Gastroesophageal sphincter (tissue), 3 donors: ENCODE data around the gene MCUR1.

Experiments
- EP300 ChIP-seq: sonication (generic); formaldehyde crosslinking; IDR thresholded peaks from one replicate; pipeline ENCODE4 v1.6.1; 2017; ENCODE audit warnings: antibody characterized with exemption, mild to moderate bottlenecking
- POLR2A ChIP-seq, 2 donors: fragments of 450-650 bp; IDR thresholded peaks; one replicate each; pipeline ENCODE4 v1.6.1; 2017; ENCODE audit warnings: antibody characterized with exemption in 2 of 2, mild to moderate bottlenecking in 2 of 2, moderate library complexity in 1 of 2
- POLR2AphosphoS5 ChIP-seq: sonication (generic); formaldehyde crosslinking; IDR thresholded peaks from one replicate; pipeline ENCODE4 v1.6.1; 2017; ENCODE audit warnings: antibody characterized with exemption
- TF ChIP-seq, protein P1 (sequence below), 4 experiments: fragments of 200-600 bp in 2 of 4; fragments of 450-650 bp in 2 of 4; sonication (generic) in 1 of 4; IDR thresholded peaks; one replicate each; pipeline ENCODE4 v1.5.1; 2017 to 2019; ENCODE audit warnings: antibody characterized with exemption in 4 of 4, mild to moderate bottlenecking in 2 of 4, moderate library complexity in 2 of 4

DNA sequence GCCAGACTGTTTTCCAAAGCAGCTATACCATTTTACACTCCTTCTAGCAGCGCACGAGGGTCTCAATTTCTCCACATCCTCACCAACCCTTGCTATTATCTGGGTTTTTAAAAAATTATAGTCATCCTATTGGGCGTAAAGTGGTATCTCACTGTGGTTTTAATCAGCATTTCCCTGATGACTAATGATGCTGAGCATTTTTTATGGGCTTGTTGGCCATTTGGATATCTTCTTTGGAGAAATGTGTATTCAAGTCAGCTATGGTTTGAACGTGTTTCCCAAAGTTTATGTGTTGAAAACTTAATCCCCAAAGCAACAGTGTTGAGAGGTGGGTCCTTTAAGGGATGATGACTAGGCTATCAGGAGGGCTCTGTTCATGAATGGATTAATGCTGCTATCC is 6.7 kb downstream of the MCUR1 start:
- TF ChIP-seq, protein P1, sequence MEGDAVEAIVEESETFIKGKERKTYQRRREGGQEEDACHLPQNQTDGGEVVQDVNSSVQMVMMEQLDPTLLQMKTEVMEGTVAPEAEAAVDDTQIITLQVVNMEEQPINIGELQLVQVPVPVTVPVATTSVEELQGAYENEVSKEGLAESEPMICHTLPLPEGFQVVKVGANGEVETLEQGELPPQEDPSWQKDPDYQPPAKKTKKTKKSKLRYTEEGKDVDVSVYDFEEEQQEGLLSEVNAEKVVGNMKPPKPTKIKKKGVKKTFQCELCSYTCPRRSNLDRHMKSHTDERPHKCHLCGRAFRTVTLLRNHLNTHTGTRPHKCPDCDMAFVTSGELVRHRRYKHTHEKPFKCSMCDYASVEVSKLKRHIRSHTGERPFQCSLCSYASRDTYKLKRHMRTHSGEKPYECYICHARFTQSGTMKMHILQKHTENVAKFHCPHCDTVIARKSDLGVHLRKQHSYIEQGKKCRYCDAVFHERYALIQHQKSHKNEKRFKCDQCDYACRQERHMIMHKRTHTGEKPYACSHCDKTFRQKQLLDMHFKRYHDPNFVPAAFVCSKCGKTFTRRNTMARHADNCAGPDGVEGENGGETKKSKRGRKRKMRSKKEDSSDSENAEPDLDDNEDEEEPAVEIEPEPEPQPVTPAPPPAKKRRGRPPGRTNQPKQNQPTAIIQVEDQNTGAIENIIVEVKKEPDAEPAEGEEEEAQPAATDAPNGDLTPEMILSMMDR (IDR thresholded peaks at IDR 0.05), result no peak
- TF ChIP-seq POLR2A (IDR thresholded peaks at IDR 0.05) (no peak), EP300 (no peak), POLR2AphosphoS5 (no peak)
